DMS 273 (cell line): ENCODE data around the gene TRIM44.
A peak's percentile ranks its signal among the peaks of the same experiment; 100 is the strongest.
"Not testable (repeated sequence)": the region's sequence is repeated elsewhere in the genome, so short reads cannot be mapped to it uniquely, and the experiment has no call there.

ENCODE experiments used
- DNase-seq: peaks from one replicate; lab custom pipeline; 2025; ENCODE audit not compliant: unreplicated experiment; lab: John Stamatoyannopoulos, UW

TRIM44 gene

DNA sequence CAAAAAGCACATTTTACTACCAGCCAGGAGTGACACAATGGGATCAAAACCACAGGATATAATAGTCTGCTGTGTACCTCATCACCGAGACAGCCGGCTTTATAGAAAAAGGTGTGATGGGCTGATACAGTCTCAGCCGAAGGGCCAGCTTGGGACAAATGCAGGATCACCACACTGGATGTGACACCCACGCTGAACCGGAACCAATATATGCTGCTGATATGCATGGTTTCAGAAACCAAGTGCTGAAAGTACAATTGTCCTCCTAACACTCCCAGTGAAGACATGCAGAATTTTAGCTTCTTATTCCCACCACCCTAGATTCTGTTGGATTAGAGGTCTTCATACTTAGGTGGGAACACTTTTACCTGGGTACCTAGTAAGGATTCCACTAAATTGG is 184.3 kb downstream of the TRIM44 start:
- DNase-seq: no peak

DNA sequence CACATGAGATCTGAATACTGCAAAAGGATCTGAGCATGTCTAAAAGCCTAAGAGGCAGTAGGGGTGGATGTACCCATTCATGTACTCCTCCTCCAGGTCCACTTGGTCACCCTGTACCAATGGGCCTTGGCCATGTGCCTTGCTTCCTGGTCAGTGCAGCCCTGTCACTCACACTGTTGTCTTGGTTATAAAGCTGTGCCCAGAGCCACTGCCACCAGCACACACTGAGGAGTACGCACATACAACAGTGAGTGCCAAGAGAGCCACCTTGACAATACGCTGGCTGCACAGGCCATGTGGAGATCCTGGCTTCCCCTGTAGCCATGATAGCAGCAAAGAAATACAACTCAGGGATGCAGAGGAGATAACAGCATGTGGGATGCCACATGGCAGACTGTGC is 184.9 kb downstream of the TRIM44 start:
- DNase-seq: no peak

DNA sequence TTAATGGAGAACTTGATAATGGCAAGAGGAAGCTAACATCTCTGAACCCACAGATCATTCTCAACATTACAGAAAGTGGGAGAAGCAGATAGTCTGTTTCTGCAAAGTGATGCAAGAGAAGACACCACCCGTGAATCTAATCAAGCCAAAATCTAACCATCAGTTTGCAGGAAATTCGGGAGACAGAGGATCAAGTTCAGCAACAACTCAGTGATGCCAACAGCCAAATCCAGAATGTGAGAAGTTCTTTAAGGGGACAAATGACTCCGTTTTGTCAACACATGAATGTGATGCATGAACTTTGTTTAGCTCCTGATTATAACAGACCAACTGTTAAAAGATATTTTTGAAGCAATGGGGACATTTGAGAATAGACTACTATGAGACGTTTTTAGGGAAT is 186.0 kb downstream of the TRIM44 start:
- DNase-seq: no peak

DNA sequence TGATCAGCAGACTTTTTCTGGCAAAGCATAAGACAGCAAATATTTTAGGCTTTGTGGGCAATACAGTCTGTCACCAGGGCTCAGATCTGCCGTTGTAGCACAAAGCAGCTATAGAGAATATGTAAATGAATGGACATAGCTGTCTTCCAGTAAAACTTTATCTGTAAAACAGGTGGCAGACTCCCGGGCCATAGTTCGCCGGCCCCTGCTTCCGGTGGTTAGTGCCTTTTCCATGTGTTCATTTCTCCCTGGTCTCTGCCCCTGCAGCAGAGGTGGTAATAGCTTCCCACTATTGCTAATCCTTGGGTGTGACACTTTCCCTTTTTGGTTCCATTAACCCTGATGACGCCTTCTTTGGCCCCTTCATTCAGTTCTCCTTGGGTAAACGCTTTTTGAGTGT is 187.6 kb downstream of the TRIM44 start:
- DNase-seq: no peak

DNA sequence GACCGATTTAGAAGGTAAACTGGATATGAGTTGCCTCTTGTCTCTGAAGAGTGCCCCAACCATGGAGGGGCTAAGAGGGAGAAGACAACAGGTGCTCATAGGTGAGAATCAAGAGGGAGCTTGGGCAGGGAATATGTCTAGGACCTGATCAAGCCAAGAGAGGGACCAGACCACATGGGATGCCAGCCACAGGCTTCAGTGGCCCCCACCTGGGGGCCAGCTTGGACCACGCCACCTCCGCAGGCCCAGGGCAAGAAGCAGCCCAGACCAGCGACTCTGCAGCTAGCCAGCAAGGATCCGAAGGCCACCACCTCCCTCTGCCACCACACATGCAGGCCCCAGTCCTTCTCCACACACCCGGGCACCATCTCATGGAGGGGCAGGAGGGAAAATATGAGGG is 188.8 kb downstream of the TRIM44 start:
- DNase-seq: no peak

DNA sequence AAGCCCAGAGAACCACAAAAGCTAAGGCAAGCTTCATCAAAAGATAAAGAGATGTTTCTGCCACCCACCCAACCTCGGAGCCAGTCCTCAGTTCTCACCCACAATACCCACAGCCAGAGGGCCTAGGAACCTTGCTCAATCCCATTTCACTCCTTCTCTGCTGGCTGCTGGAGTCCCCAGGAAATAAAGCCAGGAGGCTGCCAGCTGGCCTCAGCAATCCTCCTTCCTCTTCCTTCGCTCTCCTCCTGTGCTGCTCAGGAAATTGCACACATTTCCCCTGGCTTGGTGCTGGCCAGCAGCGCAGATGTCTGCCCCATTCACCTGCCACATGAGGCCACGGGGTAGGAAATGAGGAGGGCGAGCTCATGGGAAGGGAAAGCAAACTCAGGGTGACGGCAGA is 189.5 kb downstream of the TRIM44 start:
- peak; percentile 58 for DNase-seq

DNA sequence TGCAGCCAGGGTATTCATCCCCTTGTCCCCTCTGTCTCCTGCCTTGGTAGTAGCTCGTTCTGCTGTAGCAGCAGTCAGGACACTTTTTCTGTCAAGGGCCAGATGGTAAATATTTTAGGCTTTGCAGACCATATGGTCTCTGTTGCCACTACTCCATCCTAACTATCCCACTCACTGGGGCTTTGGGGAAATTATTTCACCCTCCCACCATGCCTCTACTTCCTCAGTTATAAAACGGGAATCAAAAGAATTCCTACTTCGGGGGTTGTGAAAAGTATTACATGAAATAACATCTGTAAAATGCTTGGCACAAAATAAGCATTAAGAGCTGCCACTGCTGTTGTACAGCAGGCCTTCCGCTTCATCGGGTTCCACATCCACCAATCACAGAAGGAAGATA is 191.4 kb downstream of the TRIM44 start:
- peak; percentile 79 for DNase-seq

DNA sequence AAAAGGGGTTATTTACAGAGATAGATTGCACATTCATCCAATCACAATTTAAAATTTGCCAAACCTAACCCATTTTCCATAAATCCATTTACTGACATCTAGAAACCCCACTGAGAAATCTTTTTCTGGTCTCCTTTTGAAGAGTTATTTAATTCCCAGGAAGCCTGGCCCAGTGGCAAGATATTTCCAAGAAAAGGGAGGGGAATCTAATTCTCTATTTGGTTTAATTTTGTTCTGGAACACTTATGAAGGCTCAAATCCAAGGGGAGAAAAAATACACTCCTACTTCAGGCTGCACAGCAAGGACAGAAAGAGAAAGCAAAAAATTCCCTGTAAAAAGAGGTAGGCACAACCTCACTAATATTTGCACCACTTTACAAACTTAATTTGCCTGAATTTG is 193.1 kb downstream of the TRIM44 start:
- DNase-seq: no peak

DNA sequence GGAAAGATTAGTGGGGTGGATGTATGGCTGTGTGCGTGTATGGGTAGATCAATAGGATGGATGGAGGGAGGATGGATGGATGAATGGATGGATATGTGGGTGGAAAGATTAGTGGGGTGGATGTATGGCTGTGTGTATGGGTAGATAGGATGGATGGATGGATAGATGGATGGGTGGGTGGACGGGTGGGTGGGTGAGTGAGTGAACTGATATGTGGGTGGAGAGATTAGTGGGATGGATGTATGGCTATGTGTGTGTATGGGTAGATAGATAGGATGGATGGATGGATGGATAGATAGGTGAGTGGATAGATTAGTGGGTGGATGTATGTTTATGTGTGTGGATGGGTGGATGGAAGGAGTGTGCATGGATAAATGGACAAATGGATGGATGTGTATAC is 193.7 kb downstream of the TRIM44 start:
- no peak for DNase-seq

DNA sequence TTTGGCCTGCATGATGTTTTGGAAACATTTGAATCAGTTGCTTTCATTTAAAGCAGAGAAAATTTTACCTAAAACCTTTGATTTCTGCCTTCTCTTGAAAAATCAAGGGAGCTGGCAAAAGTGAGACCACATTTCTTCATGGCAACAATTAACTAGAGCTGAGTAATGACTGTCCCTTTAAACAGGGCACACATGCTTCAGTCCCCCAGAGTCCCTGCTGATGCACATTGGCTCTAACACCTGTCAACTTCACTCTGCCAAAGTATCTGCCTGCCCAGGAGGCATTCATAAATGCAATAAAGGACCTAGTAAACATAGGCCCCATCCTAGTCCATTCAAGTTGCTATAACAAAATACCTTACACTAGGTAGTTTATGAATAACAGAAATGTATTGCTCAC is 194.2 kb downstream of the TRIM44 start:
- DNase-seq: peak; percentile 12

DNA sequence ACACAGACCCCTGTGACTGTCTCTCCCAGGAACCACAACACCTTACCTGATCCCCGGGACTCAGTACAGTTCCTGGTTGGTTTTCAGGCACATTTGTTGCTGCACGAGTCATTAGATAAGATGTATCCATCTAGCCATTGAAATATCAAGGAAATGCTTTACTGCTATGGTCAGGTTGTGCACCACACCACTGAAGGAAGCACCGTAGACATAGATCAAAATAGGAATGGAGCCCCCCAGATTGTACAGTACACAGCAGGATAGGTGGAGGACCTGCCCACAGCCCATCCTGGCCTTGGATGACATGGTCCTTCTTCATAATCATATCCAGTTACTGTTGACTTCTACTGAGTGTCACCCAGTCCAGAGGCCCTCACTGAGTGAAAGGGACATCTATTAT is 195.3 kb downstream of the TRIM44 start:
- no peak for DNase-seq

DNA sequence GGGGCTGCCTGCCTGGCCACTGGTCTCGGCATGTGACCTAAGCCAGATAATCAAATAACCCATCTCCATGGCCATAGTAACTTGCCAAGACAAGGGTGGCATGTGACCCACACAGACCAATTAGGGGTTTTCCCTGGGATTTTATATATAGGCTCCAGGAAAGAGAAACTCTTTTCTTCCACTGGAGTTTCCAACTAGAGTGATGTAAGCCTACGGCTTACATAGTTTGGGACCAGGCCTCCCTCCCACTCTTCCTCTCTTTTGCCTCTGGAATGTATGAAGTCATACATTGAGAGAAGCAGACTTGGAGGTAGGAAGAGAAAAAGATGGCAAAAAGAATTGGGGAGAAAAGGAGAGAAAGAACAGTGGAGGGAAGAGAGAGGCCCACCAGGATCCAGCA is 196.7 kb downstream of the TRIM44 start:
- no peak for DNase-seq

DNA sequence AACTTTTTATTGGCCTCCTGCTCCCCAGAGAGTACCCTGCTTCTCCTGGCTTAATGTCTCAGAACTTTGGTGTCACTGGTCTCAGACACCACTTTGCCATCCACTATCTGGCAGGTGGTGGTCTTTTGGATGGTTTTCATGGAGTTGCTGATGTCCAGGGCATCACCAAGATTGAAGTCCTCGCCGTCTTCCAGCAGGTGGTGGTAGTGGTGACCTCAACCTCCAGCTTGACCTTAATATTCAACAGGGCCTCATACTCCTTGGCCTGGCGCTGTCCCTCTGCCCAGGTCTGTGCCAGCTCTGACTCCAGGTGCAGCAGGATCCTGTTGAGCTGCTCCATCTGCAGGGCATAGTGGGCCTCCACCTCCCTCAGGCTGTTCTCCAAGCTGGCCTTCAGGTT is 197.6 kb downstream of the TRIM44 start:
- not testable (repeated sequence) for DNase-seq

DNA sequence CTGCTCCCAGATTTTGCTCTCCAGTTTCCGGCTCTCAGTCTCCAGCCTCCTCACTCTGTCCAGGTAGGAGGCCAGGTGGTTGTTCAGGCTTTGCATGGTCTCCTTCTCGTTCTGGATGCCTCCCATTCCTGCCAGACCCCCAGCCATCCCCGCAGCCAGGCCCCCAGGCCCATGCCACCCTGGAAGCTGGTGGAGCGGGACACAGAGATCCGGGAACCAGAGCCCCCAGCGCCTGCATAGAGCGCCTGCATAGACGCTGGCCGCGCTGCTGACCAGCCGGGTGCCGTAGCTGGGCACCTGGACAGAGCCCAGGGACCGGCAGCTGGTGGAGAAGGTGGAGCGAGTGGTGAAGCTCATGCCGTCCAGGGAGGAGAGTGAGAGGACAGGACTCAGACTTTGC is 198.6 kb downstream of the TRIM44 start:
- DNase-seq: no peak

DNA sequence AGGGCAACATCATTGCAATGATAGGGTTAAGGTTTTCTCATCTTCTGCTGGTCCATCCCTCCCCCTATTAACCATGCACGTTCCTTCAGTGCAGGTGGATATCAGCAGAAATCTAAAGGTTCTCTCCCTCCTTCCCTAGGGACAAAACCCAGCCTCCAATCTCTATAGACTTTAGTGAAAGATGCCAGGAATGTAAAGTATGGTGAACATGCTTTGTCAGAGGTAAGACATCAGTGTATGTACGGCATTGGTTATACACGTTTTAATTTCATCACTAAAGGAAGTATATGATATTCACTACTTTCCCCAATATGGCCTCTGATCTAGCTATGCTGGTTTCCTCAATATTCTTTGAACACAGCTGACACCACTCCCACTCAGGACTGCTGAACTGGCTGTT is 200.1 kb downstream of the TRIM44 start:
- DNase-seq: no peak

DNA sequence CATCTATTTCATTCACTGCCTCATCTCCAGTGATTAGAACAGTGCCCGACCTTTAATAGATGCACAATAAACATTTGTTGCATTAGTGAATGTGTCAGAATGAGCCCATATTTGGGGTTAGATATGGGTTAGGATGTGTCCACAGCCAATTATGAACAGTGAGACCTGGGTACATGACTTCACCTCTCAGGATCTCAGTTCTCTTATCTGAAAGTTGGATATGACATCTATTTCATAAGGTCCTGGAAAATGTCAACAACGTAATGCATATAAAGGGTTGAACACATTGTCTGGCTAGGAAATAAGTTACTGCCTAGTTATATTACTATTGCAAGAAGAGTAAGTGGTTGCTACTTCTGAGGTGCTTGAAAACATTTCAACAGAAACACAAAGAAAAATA is 201.6 kb downstream of the TRIM44 start:
- DNase-seq: no peak

DNA sequence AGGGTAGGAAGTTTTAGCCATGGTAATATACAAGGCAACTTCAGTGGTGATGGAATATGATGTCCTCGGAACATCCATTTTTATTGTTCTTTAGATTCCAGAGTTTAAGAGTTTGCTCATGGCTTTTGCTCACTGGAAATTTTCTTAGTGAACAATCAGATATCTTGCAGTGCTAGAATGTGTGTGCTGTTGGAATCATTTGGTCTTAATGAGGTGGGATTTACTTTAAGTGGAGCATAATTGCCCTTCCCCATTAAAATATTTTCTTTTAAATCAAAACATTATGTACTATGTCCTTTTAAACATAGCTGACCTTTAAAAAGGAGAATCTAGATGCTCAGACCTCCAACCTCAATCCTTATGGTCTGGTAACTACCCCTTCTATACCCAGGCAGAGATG is 204.0 kb downstream of the TRIM44 start:
- no peak for DNase-seq
